ENCODE data around the gene TBC1D1.

GRCh38 chr4:38162240-38162784 is 271.4 kb downstream of the TBC1D1 start:
- TF ChIP-seq CTCF (conservative IDR thresholded peaks at IDR 0.05) (no peak), ZFX (IDR thresholded peaks at IDR 0.05) (no peak)
